ENCODE measurements around the gene ITCH. TPM values are rescaled to one million over a fixed set of nuclear protein-coding genes. Genes with fewer than 3 reads are reported as not detected.
"Not testable (repeated sequence)": the region's sequence is repeated elsewhere in the genome, so short reads cannot be mapped to it uniquely, and the experiment has no call there.

The ITCH gene
- total RNA-seq, 1 experiment from 2014 or later: 78.8 TPM

- Histone ChIP-seq H3K4me1 (ENCODE audit: control insufficient read depth in 1 of 2, insufficient read depth in 2 of 2, low read length in 2 of 2) (no peaks in the 10 kb centered on the region), H3K79me2 (ENCODE audit: insufficient read depth, low read length) (peaks cover 44% of the 10 kb centered on the region), H3K27ac (ENCODE audit: low read depth, low read length) (no peak overlapping the region), H3K27me3 (ENCODE audit: insufficient read depth, low read length) (no peaks in the 10 kb centered on the region), H2AFZ (ENCODE audit: low read depth, low read length, poor library complexity, severe bottlenecking) (no peak overlapping the region), H3K9ac (ENCODE audit: low read length) (no peak overlapping the region), H3K9me3 (ENCODE audit: control insufficient read depth in 1 of 2, insufficient read depth in 1 of 2, low read depth in 1 of 2, low read length in 2 of 2) (no peaks in the 10 kb centered on the region), H3K4me2 (ENCODE audit: low read length) (no peak overlapping the region), H4K20me1 (ENCODE audit: insufficient read depth) (no peaks in the 10 kb centered on the region), H3K9me2 (ENCODE audit: insufficient read depth) (no peaks in the 10 kb centered on the region), H3K36me3 (ENCODE audit: control insufficient read depth in 1 of 2, insufficient read depth in 2 of 2, low read length in 2 of 2) (no peaks in the 10 kb centered on the region), H3K4me3 (replicated peaks in 1 of 2; ENCODE audit: low read depth in 1 of 2, low read length in 2 of 2) (no peak overlapping the region)
- no peak for ATAC-seq
- BruUV-seq (replicated peaks): no TSS peak
- CTCF ChIA-PET: no interaction called here
- RAD21 ChIA-PET (ENCODE audit: low non-redundant PET in 1 of 2, low total read pairs in 2 of 2, uncharacterized antibody in 2 of 2, unreplicated experiment in 2 of 2): no interaction called here
- intact Hi-C loops (cut with micrococcal nuclease): no loop called here
- no peak for TF ChIP-seq POLR2AphosphoS5 (IDR thresholded peaks at IDR 0.05; ENCODE audit: low read depth, low read length)
- no peak for DNase-seq (ENCODE audit: low read depth, low spot score)
- POLR2A ChIA-PET: no interaction called here
Measured at GRCh38 chr20:34431168-34431567, 68.1 kb downstream of the ITCH start.

- H3K9ac ChIP-seq (ENCODE audit: low read length); H3K4me2 ChIP-seq (ENCODE audit: low read length); H3K9me3 ChIP-seq (ENCODE audit: control insufficient read depth in 1 of 2, insufficient read depth in 1 of 2, low read depth in 1 of 2, low read length in 2 of 2); DNase-seq (ENCODE audit: low read depth, low spot score); BruUV-seq (replicated peaks); H3K36me3 ChIP-seq (ENCODE audit: control insufficient read depth in 1 of 2, insufficient read depth in 2 of 2, low read length in 2 of 2); H3K27ac ChIP-seq (ENCODE audit: low read depth, low read length); ATAC-seq; RAD21 ChIA-PET (ENCODE audit: low non-redundant PET in 1 of 2, low total read pairs in 2 of 2, uncharacterized antibody in 2 of 2, unreplicated experiment in 2 of 2); H3K9me2 ChIP-seq (ENCODE audit: insufficient read depth); H2AFZ ChIP-seq (ENCODE audit: low read depth, low read length, poor library complexity, severe bottlenecking); H3K27me3 ChIP-seq (ENCODE audit: insufficient read depth, low read length); intact Hi-C loops (cut with micrococcal nuclease); H4K20me1 ChIP-seq (ENCODE audit: insufficient read depth); H3K4me1 ChIP-seq (ENCODE audit: control insufficient read depth in 1 of 2, insufficient read depth in 2 of 2, low read length in 2 of 2); POLR2A ChIA-PET; H3K4me3 ChIP-seq (replicated peaks in 1 of 2; ENCODE audit: low read depth in 1 of 2, low read length in 2 of 2); CTCF ChIA-PET: not testable (repeated sequence)
- peaks cover 50% of the 10 kb centered on the region for H3K79me2 ChIP-seq (ENCODE audit: insufficient read depth, low read length)
Measured at GRCh38 chr20:34432663-34433062, 69.6 kb downstream of the ITCH start.

GRCh38 chr20:34433391-34433790, 70.3 kb downstream of the ITCH start:
- H3K9me2 ChIP-seq (ENCODE audit: insufficient read depth): no peaks in the 10 kb centered on the region
- no peak overlapping the region for H3K4me2 ChIP-seq (ENCODE audit: low read length)
- H3K27ac ChIP-seq (ENCODE audit: low read depth, low read length): no peak overlapping the region
- ChIA-PET CTCF (no interaction called here), RAD21 (ENCODE audit: low non-redundant PET in 1 of 2, low total read pairs in 2 of 2, uncharacterized antibody in 2 of 2, unreplicated experiment in 2 of 2) (no interaction called here), POLR2A (no interaction called here)
- H3K79me2 ChIP-seq (ENCODE audit: insufficient read depth, low read length): peaks cover 43% of the 10 kb centered on the region
- no peaks in the 10 kb centered on the region for H3K27me3 ChIP-seq (ENCODE audit: insufficient read depth, low read length)
- no peak for DNase-seq (ENCODE audit: low read depth, low spot score)
- H4K20me1 ChIP-seq (ENCODE audit: insufficient read depth): no peaks in the 10 kb centered on the region
- H3K9me3 ChIP-seq (ENCODE audit: control insufficient read depth in 1 of 2, insufficient read depth in 1 of 2, low read depth in 1 of 2, low read length in 2 of 2): no peaks in the 10 kb centered on the region
- no TSS peak for BruUV-seq (replicated peaks)
- no peaks in the 10 kb centered on the region for H3K4me1 ChIP-seq (ENCODE audit: control insufficient read depth in 1 of 2, insufficient read depth in 2 of 2, low read length in 2 of 2)
- intact Hi-C loops (cut with micrococcal nuclease): no loop called here
- ATAC-seq: no peak
- no peak overlapping the region for H3K9ac ChIP-seq (ENCODE audit: low read length)
- H3K36me3 ChIP-seq (ENCODE audit: control insufficient read depth in 1 of 2, insufficient read depth in 2 of 2, low read length in 2 of 2): peaks cover 0 to 5% of the 10 kb centered on the region in 2 experiments; a peak in 1 of 4 replicates
- no peak overlapping the region for H3K4me3 ChIP-seq (replicated peaks in 1 of 2; ENCODE audit: low read depth in 1 of 2, low read length in 2 of 2)
- no peak overlapping the region for H2AFZ ChIP-seq (ENCODE audit: low read depth, low read length, poor library complexity, severe bottlenecking)
- TF ChIP-seq CEBPB (IDR thresholded peaks at IDR 0.05; ENCODE audit: low read depth): no peak
- TF ChIP-seq MAX (IDR thresholded peaks at IDR 0.05): no peak
- no peak for TF ChIP-seq JUND (IDR thresholded peaks at IDR 0.05)
- TF ChIP-seq REST (IDR thresholded peaks at IDR 0.05; ENCODE audit: low read depth): no peak
- no peak for TF ChIP-seq YY1 (IDR thresholded peaks at IDR 0.05; ENCODE audit: extremely low read depth, insufficient replicate concordance, low read depth, low read length)
- TF ChIP-seq EZH2phosphoT487 (IDR thresholded peaks at IDR 0.05; ENCODE audit: borderline replicate concordance): no peak
- no peak for TF ChIP-seq POLR2A (IDR thresholded peaks at IDR 0.05; ENCODE audit: borderline replicate concordance, extremely low read depth, insufficient read depth, insufficient read length)
- no peak for TF ChIP-seq RAD21 (IDR thresholded peaks at IDR 0.05; ENCODE audit: low read depth)
- no peak for TF ChIP-seq SIN3A (IDR thresholded peaks at IDR 0.05; ENCODE audit: low read depth)
